ENCODE results near the gene SLC8B1. TPM values are rescaled to one million over a fixed set of nuclear protein-coding genes. Genes with fewer than 3 reads are reported as not detected.

SLC8B1 gene
- total and polyA plus RNA-seq, 4 donors, result 9.9 to 23.8 (median 14.2) TPM

DNA sequence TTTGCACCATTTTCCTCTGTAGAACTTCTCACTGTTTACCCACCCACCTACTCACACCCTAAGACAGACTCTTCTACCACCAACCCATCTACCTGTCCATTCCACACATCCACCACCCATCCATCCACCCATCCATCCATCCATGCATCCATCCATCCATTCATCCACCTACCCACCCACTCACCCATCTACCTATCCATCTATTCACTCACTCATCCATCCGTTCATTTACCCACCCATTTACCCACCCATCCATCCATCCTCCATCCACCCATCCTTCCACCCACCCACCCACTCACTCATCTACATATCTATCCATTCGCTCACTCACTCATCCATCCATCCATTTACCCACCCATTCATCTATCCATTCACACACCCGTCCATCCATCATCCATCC lies 38.5 kb upstream of the SLC8B1 start:
- Histone ChIP-seq H3K4me3 (ENCODE audit: low read depth in 1 of 3, low read length in 3 of 3) (no peak overlapping the region), H3K36me3 (ENCODE audit: control insufficient read depth in 4 of 4, insufficient read depth in 3 of 4, low read depth in 1 of 4, low read length in 3 of 4) (peaks cover 6 to 11% (median 7%) of the 10 kb centered on the region in 4 donors), H3K9ac (ENCODE audit: low read depth in 1 of 2, low read length in 2 of 2) (no peak overlapping the region), H3K9me3 (ENCODE audit: control insufficient read depth in 4 of 4, low read length in 3 of 4) (no peaks in the 10 kb centered on the region), H3K27ac (ENCODE audit: low read depth in 1 of 2, low read length in 2 of 2) (no peak overlapping the region), H3K27me3 (ENCODE audit: control insufficient read depth in 4 of 4, insufficient read depth in 4 of 4, low read length in 3 of 4) (no peaks in the 10 kb centered on the region), H3K4me1 (ENCODE audit: control insufficient read depth in 4 of 4, insufficient read depth in 4 of 4, low read length in 3 of 4) (no peaks in the 10 kb centered on the region)
- no peak for DNase-seq (ENCODE audit: low spot score)
- 96% methylated on average over 3 of the region's 3 CpGs for WGBS
- TF ChIP-seq NR2F2 (IDR thresholded peaks at IDR 0.05) (no peak), RXRA (IDR thresholded peaks at IDR 0.05) (no peak), FOXA2 (IDR thresholded peaks at IDR 0.05) (no peak), HNF4A (conservative IDR thresholded peaks at IDR 0.05) (no peak)

DNA sequence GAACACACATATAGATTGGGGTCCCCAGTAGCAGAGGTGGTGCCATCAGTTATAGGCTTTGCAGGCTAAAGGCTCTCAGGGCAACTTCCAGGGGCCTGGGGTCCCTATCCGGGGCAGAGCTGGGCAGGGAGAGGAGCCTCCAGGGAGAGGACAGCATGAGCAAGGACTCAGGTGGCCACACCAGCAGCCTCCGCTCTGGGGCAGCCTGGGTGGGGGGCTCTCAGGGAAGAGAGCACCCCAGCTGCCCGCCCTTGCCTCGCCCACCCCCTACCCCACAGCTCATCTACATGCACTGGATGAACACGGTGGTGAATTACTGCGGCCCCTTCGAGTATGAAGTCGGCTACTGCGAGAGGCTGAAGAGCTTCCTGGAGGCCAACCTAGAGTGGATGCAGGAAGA lies 37.5 kb upstream of the SLC8B1 start:
- H3K4me3 ChIP-seq (ENCODE audit: low read depth in 1 of 3, low read length in 3 of 3), result no peak overlapping the region
- WGBS, result 97% methylated on average over 9 of the region's 9 CpGs
- no peaks in the 10 kb centered on the region for H3K9me3 ChIP-seq (ENCODE audit: control insufficient read depth in 4 of 4, low read length in 3 of 4)
- no peaks in the 10 kb centered on the region for H3K4me1 ChIP-seq (ENCODE audit: control insufficient read depth in 4 of 4, insufficient read depth in 4 of 4, low read length in 3 of 4)
- H3K27ac ChIP-seq (ENCODE audit: low read depth in 1 of 2, low read length in 2 of 2), result no peak overlapping the region
- H3K27me3 ChIP-seq (ENCODE audit: control insufficient read depth in 4 of 4, insufficient read depth in 4 of 4, low read length in 3 of 4), result no peaks in the 10 kb centered on the region
- DNase-seq (ENCODE audit: low spot score), result no peak
- H3K36me3 ChIP-seq (ENCODE audit: control insufficient read depth in 4 of 4, insufficient read depth in 3 of 4, low read depth in 1 of 4, low read length in 3 of 4), result peaks cover 6 to 11% (median 8%) of the 10 kb centered on the region in 4 donors
- TF ChIP-seq RAD21 (IDR thresholded peaks at IDR 0.05) (no peak), TAF1 (conservative IDR thresholded peaks at IDR 0.05) (no peak), HNF4A (conservative IDR thresholded peaks at IDR 0.05) (no peak), YY1 (IDR thresholded peaks at IDR 0.05) (no peak), FOXA1 (IDR thresholded peaks at IDR 0.05) (no peak), JUND (IDR thresholded peaks at IDR 0.05) (no peak), EGR1 (IDR thresholded peaks at IDR 0.05; ENCODE audit: low read depth in 2 of 2) (no peak), RXRA (IDR thresholded peaks at IDR 0.05) (no peak), NR2F2 (IDR thresholded peaks at IDR 0.05) (no peak), HNF4G (IDR thresholded peaks at IDR 0.05) (no peak), GABPA (IDR thresholded peaks at IDR 0.05 in 1 of 2, conservative IDR thresholded peaks at IDR 0.05 in 1 of 2) (no peak), SP1 (IDR thresholded peaks at IDR 0.05) (no peak)
- TF ChIP-seq, protein P1, sequence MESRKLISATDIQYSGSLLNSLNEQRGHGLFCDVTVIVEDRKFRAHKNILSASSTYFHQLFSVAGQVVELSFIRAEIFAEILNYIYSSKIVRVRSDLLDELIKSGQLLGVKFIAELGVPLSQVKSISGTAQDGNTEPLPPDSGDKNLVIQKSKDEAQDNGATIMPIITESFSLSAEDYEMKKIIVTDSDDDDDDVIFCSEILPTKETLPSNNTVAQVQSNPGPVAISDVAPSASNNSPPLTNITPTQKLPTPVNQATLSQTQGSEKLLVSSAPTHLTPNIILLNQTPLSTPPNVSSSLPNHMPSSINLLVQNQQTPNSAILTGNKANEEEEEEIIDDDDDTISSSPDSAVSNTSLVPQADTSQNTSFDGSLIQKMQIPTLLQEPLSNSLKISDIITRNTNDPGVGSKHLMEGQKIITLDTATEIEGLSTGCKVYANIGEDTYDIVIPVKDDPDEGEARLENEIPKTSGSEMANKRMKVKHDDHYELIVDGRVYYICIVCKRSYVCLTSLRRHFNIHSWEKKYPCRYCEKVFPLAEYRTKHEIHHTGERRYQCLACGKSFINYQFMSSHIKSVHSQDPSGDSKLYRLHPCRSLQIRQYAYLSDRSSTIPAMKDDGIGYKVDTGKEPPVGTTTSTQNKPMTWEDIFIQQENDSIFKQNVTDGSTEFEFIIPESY (IDR thresholded peaks at IDR 0.05), result no peak
- TF ChIP-seq, protein P2, sequence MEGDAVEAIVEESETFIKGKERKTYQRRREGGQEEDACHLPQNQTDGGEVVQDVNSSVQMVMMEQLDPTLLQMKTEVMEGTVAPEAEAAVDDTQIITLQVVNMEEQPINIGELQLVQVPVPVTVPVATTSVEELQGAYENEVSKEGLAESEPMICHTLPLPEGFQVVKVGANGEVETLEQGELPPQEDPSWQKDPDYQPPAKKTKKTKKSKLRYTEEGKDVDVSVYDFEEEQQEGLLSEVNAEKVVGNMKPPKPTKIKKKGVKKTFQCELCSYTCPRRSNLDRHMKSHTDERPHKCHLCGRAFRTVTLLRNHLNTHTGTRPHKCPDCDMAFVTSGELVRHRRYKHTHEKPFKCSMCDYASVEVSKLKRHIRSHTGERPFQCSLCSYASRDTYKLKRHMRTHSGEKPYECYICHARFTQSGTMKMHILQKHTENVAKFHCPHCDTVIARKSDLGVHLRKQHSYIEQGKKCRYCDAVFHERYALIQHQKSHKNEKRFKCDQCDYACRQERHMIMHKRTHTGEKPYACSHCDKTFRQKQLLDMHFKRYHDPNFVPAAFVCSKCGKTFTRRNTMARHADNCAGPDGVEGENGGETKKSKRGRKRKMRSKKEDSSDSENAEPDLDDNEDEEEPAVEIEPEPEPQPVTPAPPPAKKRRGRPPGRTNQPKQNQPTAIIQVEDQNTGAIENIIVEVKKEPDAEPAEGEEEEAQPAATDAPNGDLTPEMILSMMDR (IDR thresholded peaks at IDR 0.05; ENCODE audit: low read depth, low read length, missing input control), result no peak
- TF ChIP-seq, protein P3, sequence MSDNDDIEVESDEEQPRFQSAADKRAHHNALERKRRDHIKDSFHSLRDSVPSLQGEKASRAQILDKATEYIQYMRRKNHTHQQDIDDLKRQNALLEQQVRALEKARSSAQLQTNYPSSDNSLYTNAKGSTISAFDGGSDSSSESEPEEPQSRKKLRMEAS (IDR thresholded peaks at IDR 0.05), result no peak
- TF ChIP-seq, protein P4, sequence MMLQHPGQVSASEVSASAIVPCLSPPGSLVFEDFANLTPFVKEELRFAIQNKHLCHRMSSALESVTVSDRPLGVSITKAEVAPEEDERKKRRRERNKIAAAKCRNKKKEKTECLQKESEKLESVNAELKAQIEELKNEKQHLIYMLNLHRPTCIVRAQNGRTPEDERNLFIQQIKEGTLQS (IDR thresholded peaks at IDR 0.05), result no peak
- TF ChIP-seq, protein P5, sequence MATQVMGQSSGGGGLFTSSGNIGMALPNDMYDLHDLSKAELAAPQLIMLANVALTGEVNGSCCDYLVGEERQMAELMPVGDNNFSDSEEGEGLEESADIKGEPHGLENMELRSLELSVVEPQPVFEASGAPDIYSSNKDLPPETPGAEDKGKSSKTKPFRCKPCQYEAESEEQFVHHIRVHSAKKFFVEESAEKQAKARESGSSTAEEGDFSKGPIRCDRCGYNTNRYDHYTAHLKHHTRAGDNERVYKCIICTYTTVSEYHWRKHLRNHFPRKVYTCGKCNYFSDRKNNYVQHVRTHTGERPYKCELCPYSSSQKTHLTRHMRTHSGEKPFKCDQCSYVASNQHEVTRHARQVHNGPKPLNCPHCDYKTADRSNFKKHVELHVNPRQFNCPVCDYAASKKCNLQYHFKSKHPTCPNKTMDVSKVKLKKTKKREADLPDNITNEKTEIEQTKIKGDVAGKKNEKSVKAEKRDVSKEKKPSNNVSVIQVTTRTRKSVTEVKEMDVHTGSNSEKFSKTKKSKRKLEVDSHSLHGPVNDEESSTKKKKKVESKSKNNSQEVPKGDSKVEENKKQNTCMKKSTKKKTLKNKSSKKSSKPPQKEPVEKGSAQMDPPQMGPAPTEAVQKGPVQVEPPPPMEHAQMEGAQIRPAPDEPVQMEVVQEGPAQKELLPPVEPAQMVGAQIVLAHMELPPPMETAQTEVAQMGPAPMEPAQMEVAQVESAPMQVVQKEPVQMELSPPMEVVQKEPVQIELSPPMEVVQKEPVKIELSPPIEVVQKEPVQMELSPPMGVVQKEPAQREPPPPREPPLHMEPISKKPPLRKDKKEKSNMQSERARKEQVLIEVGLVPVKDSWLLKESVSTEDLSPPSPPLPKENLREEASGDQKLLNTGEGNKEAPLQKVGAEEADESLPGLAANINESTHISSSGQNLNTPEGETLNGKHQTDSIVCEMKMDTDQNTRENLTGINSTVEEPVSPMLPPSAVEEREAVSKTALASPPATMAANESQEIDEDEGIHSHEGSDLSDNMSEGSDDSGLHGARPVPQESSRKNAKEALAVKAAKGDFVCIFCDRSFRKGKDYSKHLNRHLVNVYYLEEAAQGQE (IDR thresholded peaks at IDR 0.05), result no peak
- no peak overlapping the region for H3K9ac ChIP-seq (ENCODE audit: low read depth in 1 of 2, low read length in 2 of 2)
